ENCODE measurements around the gene DLK2. TPM values are rescaled to one million over a fixed set of nuclear protein-coding genes. Genes with fewer than 3 reads are reported as not detected.

The DLK2 gene
- total RNA-seq, 2 donors from 2014 or later, result 13.5 to 46.1 TPM

DNA sequence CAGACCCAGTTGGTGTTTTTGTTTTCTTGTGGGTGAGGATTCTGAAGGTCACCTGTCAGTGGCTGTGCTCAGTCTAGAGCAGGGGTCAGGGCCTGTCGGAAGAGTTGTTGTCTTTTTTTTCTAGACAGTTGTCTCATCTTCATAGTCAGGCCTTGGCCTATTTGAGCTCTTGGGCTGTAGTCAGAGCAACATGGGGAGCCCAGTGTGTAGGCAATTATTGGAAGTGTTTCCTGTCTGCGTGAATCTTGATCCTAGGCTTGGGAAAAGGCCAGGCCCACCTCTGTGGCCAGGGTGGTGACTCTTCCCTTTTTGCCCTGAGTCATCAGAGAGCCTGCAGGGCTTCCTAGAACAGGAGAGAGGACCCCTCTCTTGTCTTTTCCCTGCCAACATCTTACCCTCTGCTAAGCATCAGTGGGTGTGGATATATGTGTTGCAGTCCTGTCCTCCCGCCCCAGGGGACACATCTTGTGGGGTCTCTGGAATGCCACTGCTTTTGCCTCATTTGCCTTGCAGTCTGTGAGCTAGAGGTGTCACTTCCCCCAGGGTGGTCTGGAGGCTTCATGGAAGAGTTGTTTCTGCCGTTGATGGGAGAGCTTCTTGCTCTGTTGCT, 33.4 kb upstream of the DLK2 start:
- no peak overlapping the region for H3K4me3 ChIP-seq
- intact Hi-C loops (cut with DNase I), result no loop called here
- no peak for DNase-seq (ENCODE audit: low spot score)
- no peak overlapping the region for H3K27ac ChIP-seq
- TF ChIP-seq, protein P1, sequence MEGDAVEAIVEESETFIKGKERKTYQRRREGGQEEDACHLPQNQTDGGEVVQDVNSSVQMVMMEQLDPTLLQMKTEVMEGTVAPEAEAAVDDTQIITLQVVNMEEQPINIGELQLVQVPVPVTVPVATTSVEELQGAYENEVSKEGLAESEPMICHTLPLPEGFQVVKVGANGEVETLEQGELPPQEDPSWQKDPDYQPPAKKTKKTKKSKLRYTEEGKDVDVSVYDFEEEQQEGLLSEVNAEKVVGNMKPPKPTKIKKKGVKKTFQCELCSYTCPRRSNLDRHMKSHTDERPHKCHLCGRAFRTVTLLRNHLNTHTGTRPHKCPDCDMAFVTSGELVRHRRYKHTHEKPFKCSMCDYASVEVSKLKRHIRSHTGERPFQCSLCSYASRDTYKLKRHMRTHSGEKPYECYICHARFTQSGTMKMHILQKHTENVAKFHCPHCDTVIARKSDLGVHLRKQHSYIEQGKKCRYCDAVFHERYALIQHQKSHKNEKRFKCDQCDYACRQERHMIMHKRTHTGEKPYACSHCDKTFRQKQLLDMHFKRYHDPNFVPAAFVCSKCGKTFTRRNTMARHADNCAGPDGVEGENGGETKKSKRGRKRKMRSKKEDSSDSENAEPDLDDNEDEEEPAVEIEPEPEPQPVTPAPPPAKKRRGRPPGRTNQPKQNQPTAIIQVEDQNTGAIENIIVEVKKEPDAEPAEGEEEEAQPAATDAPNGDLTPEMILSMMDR (IDR thresholded peaks at IDR 0.05), result no peak
- TF ChIP-seq POLR2AphosphoS5 (IDR thresholded peaks at IDR 0.05) (no peak), POLR2A (IDR thresholded peaks at IDR 0.05) (no peak)
- H3K36me3 ChIP-seq, result no peaks in the 10 kb centered on the region
- H3K9me3 ChIP-seq, result no peaks in the 10 kb centered on the region
- WGBS, result 77% methylated on average over 4 of the region's 4 CpGs
- H3K27me3 ChIP-seq (replicated peaks; ENCODE audit: insufficient read depth), result no peaks in the 10 kb centered on the region
- peaks cover 13% of the 10 kb centered on the region for H3K4me1 ChIP-seq (replicated peaks)

DNA sequence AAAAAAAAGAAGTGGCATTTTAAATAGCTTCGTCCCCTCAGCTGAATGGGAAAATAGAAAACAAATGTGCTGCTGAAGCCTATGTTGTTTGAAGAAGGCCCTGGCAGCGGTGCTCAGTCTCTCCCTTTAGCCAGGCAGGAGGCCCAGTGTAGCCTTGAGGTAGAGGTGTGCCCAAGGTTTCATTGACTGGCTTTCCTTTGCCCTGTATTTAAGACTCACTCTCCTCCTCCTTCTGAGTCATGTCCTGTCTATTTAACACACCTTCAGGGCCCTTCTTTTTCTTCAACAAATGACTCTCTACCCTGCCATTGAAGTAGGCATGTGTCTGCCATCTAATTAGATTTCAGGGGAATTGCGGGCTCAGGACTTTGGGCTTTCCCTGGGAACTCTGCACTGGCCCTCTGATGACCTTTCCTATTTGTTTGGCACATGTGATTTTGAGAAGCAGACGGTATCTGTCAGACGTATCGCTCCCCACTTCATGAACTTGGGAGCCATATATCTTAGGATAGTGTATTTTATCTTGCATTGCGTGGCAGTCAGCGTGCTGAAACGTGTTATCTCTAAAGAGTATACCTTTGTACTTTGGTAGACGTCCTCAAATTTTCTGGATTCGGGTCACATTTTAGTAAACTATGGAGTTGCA, 26.4 kb upstream of the DLK2 start:
- WGBS, result 75% methylated on average over 11 of the region's 11 CpGs
- H3K27me3 ChIP-seq (replicated peaks; ENCODE audit: insufficient read depth), result no peaks in the 10 kb centered on the region
- TF ChIP-seq, protein P1 (IDR thresholded peaks at IDR 0.05), result no peak
- no peak for TF ChIP-seq POLR2A (IDR thresholded peaks at IDR 0.05)
- no peak for TF ChIP-seq POLR2AphosphoS5 (IDR thresholded peaks at IDR 0.05)
- H3K9me3 ChIP-seq, result no peaks in the 10 kb centered on the region
- no peak for DNase-seq (ENCODE audit: low spot score)
- H3K36me3 ChIP-seq, result no peaks in the 10 kb centered on the region
- H3K4me1 ChIP-seq (replicated peaks), result peaks cover 7% of the 10 kb centered on the region
- intact Hi-C loops (cut with DNase I), result no loop called here
- H3K27ac ChIP-seq, result no peak overlapping the region
- no peak overlapping the region for H3K4me3 ChIP-seq

DNA sequence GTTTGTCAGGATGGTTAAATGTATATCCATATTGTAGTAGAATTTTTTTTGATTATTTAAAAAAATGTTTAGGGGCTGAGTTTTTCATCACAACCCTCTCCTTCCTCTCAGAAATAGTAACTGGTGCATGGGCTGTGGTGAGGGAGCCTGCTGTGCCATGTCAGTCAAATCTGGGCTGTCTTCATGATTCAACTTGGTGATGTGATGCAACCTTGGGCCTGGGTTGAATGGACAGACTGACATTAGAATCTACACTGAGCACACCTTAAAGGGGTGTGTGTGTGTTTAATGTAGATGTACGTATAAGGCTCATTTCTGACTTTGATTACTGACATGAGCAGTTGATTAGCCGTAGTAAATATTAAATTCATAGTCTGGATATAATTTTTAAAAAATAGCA, 25.7 kb upstream of the DLK2 start:
- peaks cover 7% of the 10 kb centered on the region for H3K4me1 ChIP-seq (replicated peaks)
- TF ChIP-seq, protein P1 (IDR thresholded peaks at IDR 0.05), result no peak
- no peak for TF ChIP-seq POLR2AphosphoS5 (IDR thresholded peaks at IDR 0.05)
- no peak for TF ChIP-seq POLR2A (IDR thresholded peaks at IDR 0.05)
- H3K27ac ChIP-seq, result no peak overlapping the region
- H3K36me3 ChIP-seq, result no peaks in the 10 kb centered on the region
- no peak for DNase-seq (ENCODE audit: low spot score)
- 95% methylated on average over 2 of the region's 2 CpGs for WGBS
- no peaks in the 10 kb centered on the region for H3K27me3 ChIP-seq (replicated peaks; ENCODE audit: insufficient read depth)
- intact Hi-C loops (cut with DNase I), result no loop called here
- H3K4me3 ChIP-seq, result no peak overlapping the region
- no peaks in the 10 kb centered on the region for H3K9me3 ChIP-seq

DNA sequence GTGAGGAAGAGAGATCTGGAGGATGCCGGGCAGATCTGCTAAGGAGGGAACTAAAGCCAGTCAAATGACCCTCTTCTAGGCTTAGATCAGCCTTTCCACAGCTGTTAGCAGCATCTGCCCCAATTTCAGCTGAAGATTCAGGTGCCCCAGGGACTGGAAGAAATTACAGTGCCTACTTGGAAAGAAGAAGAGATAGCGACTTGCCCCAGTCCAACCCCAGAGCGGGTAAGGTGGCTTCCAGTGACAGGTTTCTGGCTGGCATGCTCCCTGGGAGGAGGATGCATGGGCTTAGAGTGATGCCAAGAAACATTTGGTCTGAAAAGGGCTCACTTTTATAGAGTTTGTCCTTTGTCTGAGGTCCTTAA, 22.6 kb upstream of the DLK2 start:
- Histone ChIP-seq H3K4me1 (replicated peaks) (peaks cover 7% of the 10 kb centered on the region), H3K27ac (peak overlapping the region; percentile 81 to 83), H3K36me3 (no peaks in the 10 kb centered on the region), H3K4me3 (peak overlapping the region; percentile 61 to 85), H3K9me3 (no peaks in the 10 kb centered on the region), H3K27me3 (replicated peaks; ENCODE audit: insufficient read depth) (no peaks in the 10 kb centered on the region)
- 10% methylated on average over 3 of the region's 3 CpGs for WGBS
- TF ChIP-seq POLR2AphosphoS5 (IDR thresholded peaks at IDR 0.05) (no peak), POLR2A (IDR thresholded peaks at IDR 0.05) (no peak)
- TF ChIP-seq, protein P1 (IDR thresholded peaks at IDR 0.05), result no peak
- DNase-seq (ENCODE audit: low spot score), result no peak
- intact Hi-C loops (cut with DNase I), result no loop called here
